Neuronal stem cell (in vitro differentiated cells): ENCODE measurements around the gene ALG2.

Experiments used
- DNase-seq: peaks from one replicate; pipeline ENCODE4 v3.0.0-alpha.2; 2013; ENCODE audit warnings: low spot score
- H2AFZ ChIP-seq: one replicate; pipeline ENCODE4 v1.6.1; 2013; ENCODE audit warnings: mild to moderate bottlenecking, low read length, inconsistent platforms
- H2AK5ac ChIP-seq: 2 replicates; pipeline ENCODE4 v1.6.1; 2013; ENCODE audit warnings: low read depth, mild to moderate bottlenecking, inconsistent platforms, low read length, moderate library complexity, mixed read lengths
- H2BK120ac ChIP-seq: 2 replicates; pipeline ENCODE4 v1.6.1; 2013; ENCODE audit warnings: low read depth, mild to moderate bottlenecking, inconsistent platforms, low read length, moderate library complexity, mixed read lengths
- H2BK12ac ChIP-seq: one replicate; pipeline ENCODE4 v1.6.1; 2013; ENCODE audit warnings: low read length, inconsistent platforms
- H2BK15ac ChIP-seq: 2 replicates; pipeline ENCODE4 v1.6.1; 2013; ENCODE audit warnings: mild to moderate bottlenecking, low read length, inconsistent platforms, mixed read lengths
- H2BK5ac ChIP-seq: one replicate; pipeline ENCODE4 v1.6.1; 2013; ENCODE audit warnings: inconsistent platforms, mild to moderate bottlenecking, low read length, moderate library complexity
- H3K14ac ChIP-seq: one replicate; pipeline ENCODE4 v1.6.1; 2013; ENCODE audit warnings: low read length, inconsistent platforms
- H3K18ac ChIP-seq: 2 replicates; pipeline ENCODE4 v1.6.1; 2013; ENCODE audit warnings: low read length, inconsistent platforms
- H3K23ac ChIP-seq: 2 replicates; pipeline ENCODE4 v1.6.1; 2013; ENCODE audit warnings: low read depth, mild to moderate bottlenecking, mixed read lengths, low read length, inconsistent platforms; ENCODE audit not compliant: poor library complexity
- H3K27ac ChIP-seq: replicated peaks from 3 replicates; pipeline ENCODE4 v1.5.1; 2013; ENCODE audit warnings: low read length, inconsistent platforms
- H3K27me3 ChIP-seq, 3 experiments: 2 replicates each; pipeline ENCODE4 v1.6.1; 2013; ENCODE audit warnings: low read length in 3 of 3, mild to moderate bottlenecking in 2 of 3, inconsistent platforms in 1 of 3, low read depth in 1 of 3, mixed read lengths in 1 of 3, moderate library complexity in 1 of 3; ENCODE audit not compliant: control insufficient read depth in 3 of 3, insufficient read depth in 3 of 3
- H3K36me3 ChIP-seq, 2 donors: replicated peaks in 1 of 2; 2 replicates each; pipeline ENCODE4 v1.6.1; 2013; ENCODE audit warnings: low read length in 2 of 2; ENCODE audit not compliant: control insufficient read depth in 2 of 2, insufficient read depth in 2 of 2
- H3K4ac ChIP-seq: 2 replicates; pipeline ENCODE4 v1.6.1; 2013; ENCODE audit warnings: inconsistent platforms, mild to moderate bottlenecking, low read length, moderate library complexity
- H3K4me1 ChIP-seq, 2 donors: 1 replicate in 1 of 2; 2 replicates in 1 of 2; pipeline ENCODE4 v1.6.1; 2013; ENCODE audit warnings: low read length in 2 of 2, low read depth in 1 of 2; ENCODE audit not compliant: control insufficient read depth in 2 of 2, insufficient read depth in 1 of 2
- H3K4me2 ChIP-seq: one replicate; pipeline ENCODE4 v1.6.1; 2013; ENCODE audit warnings: mild to moderate bottlenecking, low read length, inconsistent platforms; ENCODE audit not compliant: insufficient read depth, poor library complexity, severe bottlenecking
- H3K4me3 ChIP-seq, 2 donors: 2 replicates each; pipeline ENCODE4 v1.5.1; 2013; ENCODE audit warnings: low read length in 2 of 2, mild to moderate bottlenecking in 2 of 2, inconsistent platforms in 1 of 2, moderate library complexity in 1 of 2
- H3K79me1 ChIP-seq: one replicate; pipeline ENCODE4 v1.6.1; 2013; ENCODE audit warnings: low read depth, mild to moderate bottlenecking, inconsistent platforms, low read length, moderate library complexity
- H3K9ac ChIP-seq: one replicate; pipeline ENCODE4 v1.6.1; 2013; ENCODE audit warnings: mild to moderate bottlenecking, low read depth, low read length, inconsistent platforms; ENCODE audit not compliant: poor library complexity
- H3K9me3 ChIP-seq, 2 donors: replicated peaks in 1 of 2; 2 replicates each; pipeline versions ENCODE3 to v1.6.1; 2013; ENCODE audit warnings: low read length in 2 of 2, mild to moderate bottlenecking in 2 of 2, inconsistent platforms in 1 of 2, low read depth in 1 of 2, mixed read lengths in 1 of 2, moderate library complexity in 1 of 2; ENCODE audit not compliant: control insufficient read depth in 2 of 2, insufficient read depth in 1 of 2
- H4K8ac ChIP-seq: one replicate; pipeline ENCODE4 v1.6.1; 2013; ENCODE audit warnings: low read depth, mild to moderate bottlenecking, inconsistent platforms, low read length, moderate library complexity
- H4K91ac ChIP-seq: one replicate; pipeline ENCODE4 v1.6.1; 2013; ENCODE audit warnings: low read length, low read depth, mild to moderate bottlenecking, inconsistent platforms; ENCODE audit not compliant: poor library complexity
- WGBS, 2 donors: extraction: QIAGEN DNeasy Blood & Tissue Kit; methylation state at CpG; one replicate each; pipeline ENCODE4 v1.1.7; 2013; ENCODE audit warnings: missing lambda C conversion rate in 2 of 2, mixed read lengths in 1 of 2; ENCODE audit not compliant: insufficient read length in 2 of 2, insufficient replicate concordance in 1 of 2; ENCODE audit errors: extremely low coverage in 2 of 2; 5-methylcytosine and 5-hydroxymethylcytosine counted together

The ALG2 gene

DNA sequence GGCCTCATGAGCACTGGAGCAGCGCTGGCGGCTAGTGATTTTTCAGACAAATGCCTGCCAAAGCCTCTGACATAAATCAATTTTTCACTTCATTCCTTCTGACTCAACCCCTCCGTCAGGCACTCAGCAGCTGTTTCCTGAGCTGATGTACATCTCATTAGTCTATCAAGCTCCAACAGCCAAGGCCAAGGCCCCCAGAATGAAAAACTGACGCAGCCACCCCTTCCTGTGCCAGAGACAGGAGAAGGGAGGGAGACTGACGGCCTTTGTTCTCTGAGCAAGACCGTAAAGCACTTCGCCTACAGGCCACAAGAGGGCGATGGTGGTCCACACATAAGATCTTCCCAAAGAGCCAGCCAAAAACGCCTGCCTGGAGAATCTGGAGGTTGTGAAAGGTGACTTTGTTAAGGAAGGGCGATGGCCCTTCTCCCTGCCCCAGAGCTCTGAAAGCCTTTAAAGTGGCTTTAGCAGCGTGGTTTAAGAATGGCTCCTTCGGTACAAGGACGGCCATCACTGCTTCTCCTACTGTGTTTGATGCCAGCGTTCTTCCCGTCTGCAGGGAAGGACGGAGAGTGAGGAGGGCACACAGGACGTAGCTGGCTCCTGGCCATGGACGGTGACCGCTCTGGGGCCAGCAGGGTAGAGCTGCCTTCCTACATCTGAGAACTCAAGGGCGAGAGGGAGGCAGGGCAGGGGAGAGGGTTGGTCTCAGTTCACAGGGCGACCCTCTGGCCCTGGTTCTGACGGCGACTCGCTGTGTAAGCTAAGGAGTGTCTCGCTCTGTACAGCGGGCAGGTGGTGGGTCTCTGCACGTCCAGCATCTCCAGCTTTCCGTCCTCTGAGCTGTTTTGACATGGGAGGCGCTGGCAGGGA is 37.0 kb downstream of the ALG2 start:
- no peak overlapping the region for H2BK120ac ChIP-seq
- H2BK15ac ChIP-seq, result peak overlapping the region; percentile 95
- peak overlapping the region; percentile 45 for H3K9ac ChIP-seq
- H3K4ac ChIP-seq, result peak overlapping the region; percentile 61
- H2AK5ac ChIP-seq, result peak overlapping the region; percentile 84
- no peak overlapping the region for H3K27ac ChIP-seq
- H4K8ac ChIP-seq, result peak overlapping the region; percentile 99
- H3K4me2 ChIP-seq, result no peak overlapping the region
- peak overlapping the region; percentile 99 for H2BK12ac ChIP-seq
- H3K14ac ChIP-seq, result peak overlapping the region; percentile 82
- peak overlapping the region; percentile 90 for H2AFZ ChIP-seq
- H3K36me3 ChIP-seq, result no peaks in the 10 kb centered on the region
- no peak overlapping the region for H3K4me3 ChIP-seq
- peaks cover 3 to 7% of the 10 kb centered on the region in 2 donors for H3K4me1 ChIP-seq
- WGBS, 2 donors, result no CpG with 5 or more reads among the region's 29 CpGs
- peaks cover 0 to 23% (median 0%) of the 10 kb centered on the region in 3 experiments for H3K27me3 ChIP-seq
- DNase-seq, result peak; percentile 89
- H3K18ac ChIP-seq, result peak overlapping the region; percentile 89
- peak overlapping the region; percentile 69 for H2BK5ac ChIP-seq
- H3K9me3 ChIP-seq, result no peaks in the 10 kb centered on the region
- H3K23ac ChIP-seq, result peak overlapping the region; percentile 82
- H3K79me1 ChIP-seq, result no peaks in the 10 kb centered on the region
- peak overlapping the region; percentile 88 for H4K91ac ChIP-seq

DNA sequence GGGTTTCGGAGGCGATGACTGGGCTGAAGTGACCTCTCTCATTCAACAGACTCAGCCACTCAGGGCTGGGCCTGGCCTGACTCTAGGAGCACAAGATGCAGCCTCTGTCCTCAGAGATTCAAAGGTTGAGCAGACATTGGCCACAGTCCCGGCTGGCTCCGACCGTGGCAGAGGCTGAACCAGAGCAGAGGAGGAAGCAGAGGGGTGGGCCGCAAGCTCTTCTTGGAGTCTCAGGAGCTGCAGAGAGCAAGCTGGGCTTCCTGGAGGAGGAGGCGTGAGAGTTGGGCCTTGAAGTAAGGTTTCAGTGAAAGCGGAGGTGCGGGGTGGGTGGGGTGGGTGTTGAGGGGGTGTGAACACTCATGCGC is 37.6 kb downstream of the ALG2 start:
- H3K27ac ChIP-seq, result no peak overlapping the region
- no peak overlapping the region for H3K4me3 ChIP-seq
- no peak overlapping the region for H4K91ac ChIP-seq

DNA sequence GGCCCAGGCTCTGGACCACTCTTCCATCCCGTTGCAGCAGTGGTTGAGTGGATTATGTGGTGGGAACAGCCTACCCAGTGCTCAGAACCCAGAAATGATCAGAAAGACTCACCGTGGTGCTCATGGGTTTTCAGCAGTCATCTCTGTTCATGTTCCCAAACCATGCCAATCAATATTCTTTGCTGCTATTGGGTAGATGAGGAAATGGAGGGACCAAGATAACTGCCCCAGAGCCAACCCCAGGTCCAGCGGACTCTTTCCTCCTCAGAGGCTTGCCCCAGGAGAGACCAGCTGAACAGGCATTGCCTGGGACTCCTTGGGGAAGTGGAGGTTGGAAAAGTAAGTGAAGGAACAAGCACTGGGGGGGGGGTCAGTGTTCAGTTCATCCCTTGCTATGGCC is 38.1 kb downstream of the ALG2 start:
- peak overlapping the region; percentile 56 for H2BK15ac ChIP-seq
- H3K79me1 ChIP-seq, result no peaks in the 10 kb centered on the region
- DNase-seq, result no peak
- H3K4ac ChIP-seq, result no peak overlapping the region
- H2BK120ac ChIP-seq, result no peak overlapping the region
- no peak overlapping the region for H3K14ac ChIP-seq
- peak overlapping the region; percentile 49 for H3K18ac ChIP-seq
- no CpG with 5 or more reads among the region's 3 CpGs for WGBS, 2 donors
- H3K36me3 ChIP-seq, result no peaks in the 10 kb centered on the region
- no peaks in the 10 kb centered on the region for H3K9me3 ChIP-seq
- H2BK12ac ChIP-seq, result no peak overlapping the region
- H3K4me3 ChIP-seq, result no peak overlapping the region
- H2BK5ac ChIP-seq, result no peak overlapping the region
- peak overlapping the region; percentile 34 for H2AK5ac ChIP-seq
- H3K27ac ChIP-seq, result no peak overlapping the region
- H3K4me1 ChIP-seq, result peaks cover 3 to 7% of the 10 kb centered on the region in 2 donors
- H3K9ac ChIP-seq, result no peak overlapping the region
- H4K8ac ChIP-seq, result no peak overlapping the region
- peaks cover 0 to 23% (median 0%) of the 10 kb centered on the region in 3 experiments for H3K27me3 ChIP-seq
- no peak overlapping the region for H3K23ac ChIP-seq
- H2AFZ ChIP-seq, result peak overlapping the region; percentile 9
- H3K4me2 ChIP-seq, result no peak overlapping the region
- no peak overlapping the region for H4K91ac ChIP-seq

More for the DNA sequence above, 37.6 kb downstream of the ALG2 start:
- H4K8ac ChIP-seq, result no peak overlapping the region
- H3K9me3 ChIP-seq, result no peaks in the 10 kb centered on the region
- peak overlapping the region; percentile 49 for H3K18ac ChIP-seq
- H2BK12ac ChIP-seq, result peak overlapping the region; percentile 25
- peaks cover 0 to 23% (median 0%) of the 10 kb centered on the region in 3 experiments for H3K27me3 ChIP-seq
- no peak overlapping the region for H2BK120ac ChIP-seq
- H3K36me3 ChIP-seq, result no peaks in the 10 kb centered on the region
- WGBS, 2 donors, result no CpG with 5 or more reads among the region's 10 CpGs
- H3K4ac ChIP-seq, result no peak overlapping the region
- peak overlapping the region; percentile 90 for H2AFZ ChIP-seq
- DNase-seq, result no peak
- H2BK5ac ChIP-seq, result no peak overlapping the region
- no peak overlapping the region for H3K23ac ChIP-seq
- H3K14ac ChIP-seq, result no peak overlapping the region
- no peak overlapping the region for H3K4me2 ChIP-seq
- H3K9ac ChIP-seq, result no peak overlapping the region
- H2AK5ac ChIP-seq, result peak overlapping the region; percentile 34
- H3K79me1 ChIP-seq, result no peaks in the 10 kb centered on the region
- peak overlapping the region; percentile 56 for H2BK15ac ChIP-seq
- H3K4me1 ChIP-seq, result peaks cover 3 to 7% of the 10 kb centered on the region in 2 donors

DNA sequence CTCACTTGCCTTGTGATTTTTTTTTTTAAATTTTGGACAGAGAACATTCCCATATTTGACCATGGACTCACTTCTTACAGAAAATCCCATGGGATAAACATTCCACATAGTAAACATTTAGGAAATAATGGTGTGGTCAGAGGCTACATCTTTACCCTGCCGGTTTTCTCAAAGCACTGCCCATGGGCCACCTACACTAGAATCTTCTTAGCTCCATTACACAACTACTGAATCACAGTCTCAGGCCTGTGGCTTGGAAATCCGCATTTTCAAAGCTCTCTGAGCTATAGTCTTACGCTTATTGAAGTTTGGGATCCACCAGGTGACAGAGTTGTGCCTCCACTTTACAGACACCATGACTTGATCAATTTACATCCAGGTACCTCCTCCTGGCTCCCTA is 39.4 kb downstream of the ALG2 start:
- no CpG with 5 or more reads among the region's 3 CpGs for WGBS, 2 donors
- Histone ChIP-seq H3K4me1 (peaks cover 3 to 7% of the 10 kb centered on the region in 2 donors), H4K91ac (no peak overlapping the region)

More for the DNA sequence above, 39.4 kb downstream of the ALG2 start:
- no peak overlapping the region for H2BK15ac ChIP-seq
- no peaks in the 10 kb centered on the region for H3K36me3 ChIP-seq
- H4K8ac ChIP-seq, result no peak overlapping the region
- H3K23ac ChIP-seq, result no peak overlapping the region
- no peak overlapping the region for H3K27ac ChIP-seq
- H3K27me3 ChIP-seq, result peaks cover 0 to 18% (median 0%) of the 10 kb centered on the region in 3 experiments
- H3K4me3 ChIP-seq, result no peak overlapping the region
- no peaks in the 10 kb centered on the region for H3K9me3 ChIP-seq
- H2BK5ac ChIP-seq, result no peak overlapping the region
- no peak overlapping the region for H2BK120ac ChIP-seq
- DNase-seq, result no peak
- no peak overlapping the region for H2AFZ ChIP-seq
- no peak overlapping the region for H2BK12ac ChIP-seq
- H2AK5ac ChIP-seq, result no peak overlapping the region
- no peak overlapping the region for H3K18ac ChIP-seq
- H3K14ac ChIP-seq, result no peak overlapping the region
- no peaks in the 10 kb centered on the region for H3K79me1 ChIP-seq
- H3K4me2 ChIP-seq, result no peak overlapping the region
- H3K9ac ChIP-seq, result no peak overlapping the region
- no peak overlapping the region for H3K4ac ChIP-seq
